Smooth muscle cell (in vitro differentiated cells): ENCODE data around the gene MYRIP. TPM values are rescaled to one million over a fixed set of nuclear protein-coding genes. Genes with fewer than 3 reads are reported as not detected.
"Not testable (repeated sequence)": the region's sequence is repeated elsewhere in the genome, so short reads cannot be mapped to it uniquely, and the experiment has no call there.

Experiments
- DNase-seq: peaks from one replicate; lab custom pipeline; 2025; ENCODE audit not compliant: unreplicated experiment; lab: John Stamatoyannopoulos, UW
- H2AFZ ChIP-seq: fragments of 200-600 bp; sonication (generic); 2 replicates; pipeline ENCODE4 v1.6.0; 2016; ENCODE audit warnings: antibody characterized with exemption, low read depth, mild to moderate bottlenecking
- H3F3A ChIP-seq: fragments of 200-600 bp; sonication (generic); 2 replicates; pipeline ENCODE4 v1.6.0; 2017; ENCODE audit warnings: antibody characterized with exemption, low read depth
- H3K27ac ChIP-seq: fragments of 200-600 bp; sonication (generic); 2 replicates; pipeline ENCODE4 v1.5.1; 2016; ENCODE audit warnings: low read depth, mild to moderate bottlenecking
- H3K27me3 ChIP-seq: fragments of 200-600 bp; sonication (generic); 2 replicates; pipeline ENCODE4 v1.6.1; 2016; ENCODE audit warnings: low read depth, mild to moderate bottlenecking
- H3K36me3 ChIP-seq: fragments of 200-600 bp; sonication (generic); 2 replicates; pipeline ENCODE4 v1.5.1; 2016; ENCODE audit warnings: low read depth
- H3K4me1 ChIP-seq: fragments of 200-600 bp; sonication (generic); 2 replicates; pipeline ENCODE4 v1.5.1; 2016; ENCODE audit warnings: low read depth
- H3K4me2 ChIP-seq: fragments of 200-600 bp; sonication (generic); 2 replicates; pipeline ENCODE4 v1.6.0; 2016; ENCODE audit warnings: mild to moderate bottlenecking
- H3K4me3 ChIP-seq: fragments of 200-600 bp; sonication (generic); 2 replicates; pipeline ENCODE4 v1.5.1; 2016; ENCODE audit warnings: mild to moderate bottlenecking
- H3K79me2 ChIP-seq: fragments of 200-600 bp; sonication (generic); 2 replicates; pipeline ENCODE4 v1.6.0; 2016; ENCODE audit warnings: low read depth, mild to moderate bottlenecking
- H3K9ac ChIP-seq: fragments of 200-600 bp; sonication (generic); 2 replicates; pipeline ENCODE4 v1.6.0; 2016; ENCODE audit warnings: low read depth
- H3K9me3 ChIP-seq: fragments of 200-600 bp; sonication (generic); replicated peaks from 2 replicates; pipeline ENCODE4 v1.5.1; 2016; ENCODE audit warnings: low read depth
- H4K20me1 ChIP-seq: fragments of 200-600 bp; sonication (generic); 2 replicates; pipeline ENCODE4 v1.6.0; 2016; ENCODE audit warnings: low read depth
- WGBS: methylation state at CpG from one replicate; pipeline ENCODE4 v1.1.7; 2016; ENCODE audit warnings: low lambda C conversion rate; 5-methylcytosine and 5-hydroxymethylcytosine counted together
- polyA plus RNA-seq: library from polyadenylated mRNA; unstranded; fragments of >200 nt; fragmentation: Nextera tagmentation; extraction: Ambion mirVana; gene quantifications from 2 replicates; pipeline ENCODE4 v1.2.1, GENCODE V29; 2016
- total RNA-seq: library from RNA; depleted of rRNA; stranded (reverse); fragments of >200 nt; gene quantifications from 2 replicates; pipeline ENCODE4 v1.2.3, GENCODE V29; 2014
- TF ChIP-seq, protein P1 (sequence below): fragments of 200-600 bp; sonication (generic); IDR thresholded peaks from 2 replicates; pipeline ENCODE4 v1.5.1; 2017; ENCODE audit warnings: borderline replicate concordance, mild to moderate bottlenecking, antibody characterized with exemption; ENCODE audit not compliant: insufficient read depth, poor library complexity, severe bottlenecking

MYRIP gene
- total and polyA plus RNA-seq, 2 experiments from 2014 or later: not detected

DNA sequence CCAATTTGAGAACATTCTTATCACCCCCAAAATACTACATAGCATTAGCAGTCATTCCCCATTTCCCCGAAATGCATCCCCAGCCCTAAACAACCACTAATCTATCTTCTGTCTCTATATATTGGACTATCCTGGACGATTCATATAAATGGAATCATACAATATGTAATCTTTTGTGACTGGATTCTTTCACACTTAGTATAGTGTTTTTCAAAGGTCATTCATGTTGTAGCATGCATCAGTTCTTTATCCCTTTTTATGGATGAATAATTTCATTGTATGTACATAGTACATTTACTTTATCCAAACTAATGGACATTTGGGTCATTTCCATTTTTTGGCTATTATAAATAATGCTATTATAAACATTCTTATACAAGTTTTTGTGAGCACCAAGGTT, 472.6 kb downstream of the MYRIP start:
- Histone ChIP-seq H2AFZ (no peak overlapping the region), H3K27me3 (peaks cover 4% of the 10 kb centered on the region), H3K36me3 (no peaks in the 10 kb centered on the region), H3K4me2 (no peak overlapping the region), H3K9ac (no peak overlapping the region), H3F3A (no peaks in the 10 kb centered on the region), H3K9me3 (peaks cover 4% of the 10 kb centered on the region), H3K79me2 (no peaks in the 10 kb centered on the region), H4K20me1 (no peaks in the 10 kb centered on the region), H3K4me1 (no peaks in the 10 kb centered on the region), H3K27ac (no peak overlapping the region), H3K4me3 (no peak overlapping the region)
- 85% methylated on average over 2 of the region's 2 CpGs for WGBS
- TF ChIP-seq, protein P1, sequence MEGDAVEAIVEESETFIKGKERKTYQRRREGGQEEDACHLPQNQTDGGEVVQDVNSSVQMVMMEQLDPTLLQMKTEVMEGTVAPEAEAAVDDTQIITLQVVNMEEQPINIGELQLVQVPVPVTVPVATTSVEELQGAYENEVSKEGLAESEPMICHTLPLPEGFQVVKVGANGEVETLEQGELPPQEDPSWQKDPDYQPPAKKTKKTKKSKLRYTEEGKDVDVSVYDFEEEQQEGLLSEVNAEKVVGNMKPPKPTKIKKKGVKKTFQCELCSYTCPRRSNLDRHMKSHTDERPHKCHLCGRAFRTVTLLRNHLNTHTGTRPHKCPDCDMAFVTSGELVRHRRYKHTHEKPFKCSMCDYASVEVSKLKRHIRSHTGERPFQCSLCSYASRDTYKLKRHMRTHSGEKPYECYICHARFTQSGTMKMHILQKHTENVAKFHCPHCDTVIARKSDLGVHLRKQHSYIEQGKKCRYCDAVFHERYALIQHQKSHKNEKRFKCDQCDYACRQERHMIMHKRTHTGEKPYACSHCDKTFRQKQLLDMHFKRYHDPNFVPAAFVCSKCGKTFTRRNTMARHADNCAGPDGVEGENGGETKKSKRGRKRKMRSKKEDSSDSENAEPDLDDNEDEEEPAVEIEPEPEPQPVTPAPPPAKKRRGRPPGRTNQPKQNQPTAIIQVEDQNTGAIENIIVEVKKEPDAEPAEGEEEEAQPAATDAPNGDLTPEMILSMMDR: no peak
- no peak for DNase-seq

- H3K4me1 ChIP-seq, H3K27ac ChIP-seq, H2AFZ ChIP-seq, H3K9me3 ChIP-seq, H3K36me3 ChIP-seq, H3K27me3 ChIP-seq, H4K20me1 ChIP-seq, H3F3A ChIP-seq, H3K79me2 ChIP-seq, H3K9ac ChIP-seq, H3K4me3 ChIP-seq, DNase-seq, H3K4me2 ChIP-seq: not testable (repeated sequence)
- 97% methylated on average over 5 of the region's 5 CpGs for WGBS
Measured at GRCh38 chr3:40283057-40283456, 473.6 kb downstream of the MYRIP start.

DNA sequence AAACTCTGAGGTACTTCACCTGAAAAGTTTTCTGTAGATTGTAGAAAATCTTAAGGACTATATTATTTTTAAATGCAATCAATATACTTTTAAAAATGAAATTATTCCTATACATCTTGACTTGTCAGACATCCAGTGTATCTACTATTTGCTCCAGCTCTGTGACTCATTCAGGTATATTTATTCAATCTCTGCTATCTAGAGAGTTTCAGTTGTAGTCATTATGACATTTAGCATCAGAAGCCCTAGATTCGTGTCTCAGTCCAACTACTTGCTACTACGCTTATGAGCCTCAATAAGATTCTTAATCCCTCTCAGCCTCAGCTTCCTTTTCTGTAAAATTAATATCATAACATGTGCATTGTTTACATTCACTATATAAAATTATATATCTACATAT, 477.8 kb downstream of the MYRIP start:
- H3K27me3 ChIP-seq: no peaks in the 10 kb centered on the region
- no peaks in the 10 kb centered on the region for H3K4me1 ChIP-seq
- H3K27ac ChIP-seq: no peak overlapping the region
- TF ChIP-seq, protein P1: no peak
- no peak overlapping the region for H3K4me2 ChIP-seq
- no peaks in the 10 kb centered on the region for H4K20me1 ChIP-seq
- no peak for DNase-seq
- no peaks in the 10 kb centered on the region for H3K79me2 ChIP-seq
- H2AFZ ChIP-seq: no peak overlapping the region
- H3F3A ChIP-seq: no peaks in the 10 kb centered on the region
- WGBS: 97% methylated on average over 2 of the region's 2 CpGs
- H3K9ac ChIP-seq: no peak overlapping the region
- no peaks in the 10 kb centered on the region for H3K36me3 ChIP-seq
- H3K4me3 ChIP-seq: no peak overlapping the region
- peaks cover 4% of the 10 kb centered on the region for H3K9me3 ChIP-seq

DNA sequence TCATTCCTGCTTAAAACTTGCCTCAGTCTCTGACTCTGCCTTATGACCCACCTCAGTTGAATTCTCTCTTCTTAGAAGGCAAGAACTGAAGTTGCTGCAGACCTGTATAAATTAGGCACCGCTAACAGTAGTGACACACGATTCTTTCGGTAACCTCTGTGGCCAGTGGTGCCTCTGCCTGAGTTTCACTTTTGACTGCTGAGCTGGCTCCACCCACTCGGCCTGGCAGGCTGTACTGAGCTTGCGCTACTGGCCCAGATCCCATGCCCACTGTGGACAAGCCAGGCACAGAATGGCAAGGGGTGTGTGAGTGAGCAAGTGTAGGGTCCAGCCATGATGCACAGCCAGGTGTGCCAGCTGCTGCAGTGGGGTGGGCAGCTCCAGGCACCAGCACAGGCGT, 481.0 kb downstream of the MYRIP start:
- Histone ChIP-seq H3K79me2 (no peaks in the 10 kb centered on the region), H3K4me3 (no peak overlapping the region), H3K4me1 (peaks cover 8% of the 10 kb centered on the region), H2AFZ (no peak overlapping the region), H3K36me3 (no peaks in the 10 kb centered on the region), H3K9ac (no peak overlapping the region), H3K9me3 (no peaks in the 10 kb centered on the region), H3K4me2 (no peak overlapping the region), H3F3A (no peaks in the 10 kb centered on the region), H3K27me3 (no peaks in the 10 kb centered on the region), H4K20me1 (no peaks in the 10 kb centered on the region), H3K27ac (no peak overlapping the region)
- DNase-seq: no peak
- 96% methylated on average over 6 of the region's 6 CpGs for WGBS
- TF ChIP-seq, protein P1: no peak
